Body of pancreas (tissue), 4 donors: ENCODE data around the gene LIN9. TPM values are rescaled to one million over a fixed set of nuclear protein-coding genes. Genes with fewer than 3 reads are reported as not detected.

Source experiments
- ATAC-seq: fragments of 150-250 bp; one replicate; pipeline ENCODE4 v1.9.1; 2016
- DNase-seq, 4 donors: peaks; one replicate each; pipeline ENCODE4 v3.0.0-alpha.2; 2019
- H3K27ac ChIP-seq, 4 donors: fragments of 200-600 bp; sonication (generic); 1 replicate in 3 of 4; 2 replicates in 1 of 4; pipeline versions ENCODE4 v1.5.1 to v1.6.1; 2016 to 2019; ENCODE audit warnings: mild to moderate bottlenecking in 1 of 4, mixed read lengths in 1 of 4, moderate library complexity in 1 of 4
- H3K27me3 ChIP-seq, 2 donors: fragments of 200-600 bp; sonication (generic); one replicate each; pipeline ENCODE4 v1.6.0; 2016; ENCODE audit warnings: mild to moderate bottlenecking in 1 of 2
- H3K36me3 ChIP-seq, 2 donors: fragments of 200-600 bp; sonication (generic); replicated peaks in 1 of 2; 2 replicates each; pipeline ENCODE4 v1.5.1; 2016; ENCODE audit warnings: low read depth in 2 of 2; ENCODE audit not compliant: insufficient read depth in 1 of 2
- H3K4me1 ChIP-seq: fragments of 200-600 bp; sonication (generic); one replicate; pipeline ENCODE4 v1.6.0; 2016
- H3K4me3 ChIP-seq, 2 donors: fragments of 200-600 bp; sonication (generic); 1 replicate in 1 of 2; 2 replicates in 1 of 2; pipeline ENCODE4 v1.5.1; 2016 to 2019
- H3K9me3 ChIP-seq, 3 donors: fragments of 200-600 bp; sonication (generic); 1 replicate in 2 of 3; 2 replicates in 1 of 3; pipeline ENCODE4 v1.5.1; 2016
- CTCF ChIP-seq, 7 experiments: fragments of 450-650 bp in 4 of 7; fragments of 200-600 bp in 3 of 7; sonication (generic) in 3 of 7; IDR thresholded peaks; one replicate each; pipeline ENCODE4 v1.5.1; 2016 to 2019; ENCODE audit warnings: antibody characterized with exemption in 7 of 7
- POLR2A ChIP-seq, 3 donors: fragments of 450-650 bp; IDR thresholded peaks; one replicate each; pipeline ENCODE4 v1.6.1; 2016; ENCODE audit warnings: antibody characterized with exemption in 3 of 3, mild to moderate bottlenecking in 2 of 3
- WGBS, 2 donors: methylation state at CpG; one replicate each; pipeline ENCODE4 v1.1.5; 2017; 5-methylcytosine and 5-hydroxymethylcytosine counted together
- intact Hi-C: fragments of 100-400 bp; cut with DNase I; formaldehyde crosslinking; loops from one replicate; pipeline ENCODE4 v1.15.1; 2023
- total RNA-seq, 2 donors: library from RNA; depleted of rRNA; stranded (reverse); fragments of >200 nt; gene quantifications; one replicate each; pipeline ENCODE4 v1.1.0, GENCODE V29; 2016

Gene LIN9
- total RNA-seq, 2 donors from 2014 or later: 0.52 to 2.3 TPM

DNA sequence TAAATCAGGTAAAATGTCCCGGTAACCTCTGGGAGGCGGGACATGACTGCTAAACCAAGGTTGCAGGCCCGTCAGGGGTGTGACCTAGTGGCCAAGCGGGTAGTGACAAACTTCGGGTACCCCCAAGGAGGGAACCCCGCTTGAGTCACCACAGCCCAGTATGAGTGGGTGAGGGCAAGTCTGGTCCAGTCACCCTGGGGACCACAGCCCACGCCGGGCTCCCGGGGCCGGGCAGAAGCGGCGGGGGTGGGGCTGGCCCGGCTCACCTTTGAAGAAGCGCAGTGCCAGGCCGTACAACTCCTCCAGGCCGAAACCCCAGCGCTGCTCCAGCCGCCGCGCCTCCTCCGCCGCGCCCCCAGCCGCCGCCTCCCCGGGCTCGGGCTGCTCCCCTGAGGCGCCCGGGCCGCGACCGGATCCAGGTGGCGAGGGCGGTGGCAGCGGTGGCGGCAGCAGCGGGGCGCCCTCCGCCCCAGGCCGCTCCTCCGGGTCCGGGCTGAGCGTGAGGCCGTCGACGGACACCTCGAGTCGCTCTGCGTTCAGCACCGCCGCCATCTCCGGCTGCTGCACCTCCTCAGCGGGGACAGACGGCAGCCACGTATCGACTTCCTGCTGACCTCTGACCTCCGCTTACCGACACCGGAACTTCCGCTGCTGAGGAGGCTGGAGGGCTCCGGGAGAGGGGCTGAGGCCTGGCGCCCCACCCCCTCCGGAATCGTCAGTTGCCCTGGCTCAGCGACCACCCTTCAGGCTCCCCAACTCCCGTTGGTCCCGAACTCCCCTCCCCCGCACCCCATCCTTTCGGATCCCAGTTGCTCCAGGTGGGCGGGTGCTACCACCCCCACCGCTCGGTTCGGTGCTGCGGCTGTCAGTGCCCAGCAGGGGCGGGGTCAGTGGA, 122.6 kb downstream of the LIN9 start, which contains the start of gene ACBD3:
Gene ACBD3, minus strand, starts transcription at position 618 of the 895 bp plus-strand sequence. Its CDS starts 66 bp downstream, at position 552.
- no peaks in the 10 kb centered on the region for H3K36me3 ChIP-seq
- ATAC-seq: peak; percentile 94
- TF ChIP-seq POLR2A (IDR thresholded peaks at IDR 0.05) (peak; percentile 78 to 90 (median 86)), CTCF (IDR thresholded peaks at IDR 0.05) (peak in 4 of 7 experiments; percentile 8 to 36 (median 26))
- H3K4me1 ChIP-seq: peaks cover 44% of the 10 kb centered on the region
- peak within 1 kb of the TSS; percentile 86 to 90 for H3K4me3 ChIP-seq
- peak; percentile 83 to 90 (median 88) for DNase-seq
- H3K9me3 ChIP-seq: no peaks in the 10 kb centered on the region
- peak within 1 kb of the TSS; percentile 87 to 99 (median 95) for H3K27ac ChIP-seq
- WGBS, 2 donors: 0% methylated on average over 6 to 43 of the region's 75 CpGs
- H3K27me3 ChIP-seq: no peaks in the 10 kb centered on the region
- intact Hi-C loops: no loop called here

GRCh38 chr1:226185141-226186036, 123.6 kb downstream of the LIN9 start:
- intact Hi-C loops: no loop called here
- ATAC-seq (no peak), DNase-seq (no peak)
- H3K27ac ChIP-seq: peak overlapping the region in 3 of 4 donors; percentile 87 to 99 (median 98)
- H3K4me3 ChIP-seq: peak overlapping the region; percentile 86 to 90
- H3K36me3 ChIP-seq: no peaks in the 10 kb centered on the region
- 8 to 9% methylated on average over 14 of the region's 14 CpGs for WGBS, 2 donors
- no peaks in the 10 kb centered on the region for H3K9me3 ChIP-seq
- H3K4me1 ChIP-seq: peaks cover 47% of the 10 kb centered on the region
- no peaks in the 10 kb centered on the region for H3K27me3 ChIP-seq
- no peak for TF ChIP-seq POLR2A (IDR thresholded peaks at IDR 0.05)
- no peak for TF ChIP-seq CTCF (IDR thresholded peaks at IDR 0.05)

DNA sequence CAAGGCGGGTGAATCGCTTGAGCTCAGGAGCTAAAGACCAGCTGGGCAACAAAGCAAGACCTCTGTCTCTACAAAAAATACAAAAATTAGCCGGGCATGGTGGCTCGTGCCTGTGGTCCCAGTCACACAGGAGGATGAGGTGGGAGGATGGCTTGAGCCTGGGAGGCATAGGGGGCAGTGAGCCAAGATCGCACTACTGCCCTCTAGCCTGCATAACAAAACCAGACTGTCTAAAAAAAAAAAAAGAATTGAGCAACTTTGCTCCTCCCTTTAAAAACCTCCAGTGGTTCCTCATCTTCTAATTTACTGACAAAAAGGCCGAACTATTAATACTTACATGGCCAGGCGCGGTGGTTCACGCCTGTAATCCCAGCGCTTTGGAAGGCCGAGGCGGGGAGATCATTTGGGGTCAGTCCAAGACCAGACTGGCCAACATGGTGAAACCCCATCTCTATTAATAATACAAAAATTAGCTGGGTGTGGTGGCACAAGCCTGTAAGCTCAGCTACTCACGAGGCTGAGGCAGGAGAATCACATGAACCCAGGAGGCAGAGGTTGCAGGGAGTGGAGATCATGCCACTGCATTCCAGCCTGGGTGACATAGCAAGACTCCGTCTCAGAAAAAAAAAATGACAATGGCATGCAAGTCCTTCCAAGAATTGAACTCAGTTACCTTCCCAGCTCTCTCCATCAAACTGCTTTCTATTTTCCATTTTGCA, 126.8 kb downstream of the LIN9 start:
- Histone ChIP-seq H3K36me3 (no peaks in the 10 kb centered on the region), H3K4me3 (no peak overlapping the region), H3K9me3 (no peaks in the 10 kb centered on the region), H3K4me1 (peaks cover 49% of the 10 kb centered on the region), H3K27ac (peak overlapping the region in 2 of 4 donors; percentile 6 to 48), H3K27me3 (no peaks in the 10 kb centered on the region)
- WGBS, 2 donors: 68 to 72% methylated on average over 14 of the region's 14 CpGs
- no peak for ATAC-seq
- intact Hi-C loops: no loop called here
- peak in 6 of 7 experiments; percentile 28 to 61 (median 40) for TF ChIP-seq CTCF (IDR thresholded peaks at IDR 0.05)
- no peak for TF ChIP-seq POLR2A (IDR thresholded peaks at IDR 0.05)
- peak; percentile 53 to 73 (median 56) for DNase-seq

Other genes starting within 250 kb of the LIN9 start
- gene H3-3A, start 246.4 kb downstream of the LIN9 start, total RNA-seq: 100 to 1,000 TPM; 163 to 211 TPM
- 10 to 100 TPM; 27.0 to 34.3 TPM for gene ACBD3, start 122.4 kb downstream of the LIN9 start, total RNA-seq
- not detected for gene MIXL1, start 85.5 kb downstream of the LIN9 start, total RNA-seq
- 10 to 100 TPM; 56.3 to 72.8 TPM for gene PARP1, start 98.9 kb upstream of the LIN9 start, total RNA-seq
- gene STUM, start 239.6 kb upstream of the LIN9 start, total RNA-seq: 1 to 10 TPM; 1.3 to 1.6 TPM